Activated CD8-positive, alpha-beta T cell treated with anti-CD3 and anti-CD28 coated beads, Interleukin-2, amount 10 ng/mL, durations not matched to agents 7 days and 5 days (primary cell): ENCODE data around the gene ATP6V1B1. TPM values are rescaled to one million over a fixed set of nuclear protein-coding genes. Genes with fewer than 3 reads are reported as not detected.

Experiments
- ATAC-seq: fragments of 150-1000 bp; cut with Tn5 transposase; one replicate; pipeline ENCODE4 v1.10.0; 2021; ENCODE audit warnings: moderate library complexity
- CTCF ChIA-PET: fragments of 350-600 bp; sonication (Branson Sonifier 250); formaldehyde crosslinking; loops from one replicate; lab custom pipeline; 2021; ENCODE audit warnings: antibody characterized with exemption; lab: Charles Lee
- POLR2A ChIA-PET: fragments of 350-600 bp; sonication (Branson Sonifier 250); formaldehyde crosslinking; loops from one replicate; lab custom pipeline; 2021; ENCODE audit warnings: antibody characterized with exemption; lab: Charles Lee
- DNase-seq: peaks from one replicate; pipeline ENCODE4 v3.0.0-alpha.2; 2020
- H3K27ac Mint-ChIP-seq: one replicate; pipeline ENCODE4 v1.8.0; 2021; ENCODE audit warnings: mild to moderate bottlenecking, mixed read lengths
- H3K27me3 Mint-ChIP-seq: one replicate; pipeline ENCODE4 v1.8.0; 2021; ENCODE audit warnings: low read depth, mixed read lengths
- H3K36me3 Mint-ChIP-seq: one replicate; pipeline ENCODE4 v1.8.0; 2021; ENCODE audit warnings: low read depth, mixed read lengths
- H3K4me1 Mint-ChIP-seq: one replicate; pipeline ENCODE4 v1.8.0; 2021; ENCODE audit warnings: low read depth, mixed read lengths
- H3K4me3 Mint-ChIP-seq: one replicate; pipeline ENCODE4 v1.8.0; 2021; ENCODE audit warnings: mild to moderate bottlenecking, mixed read lengths
- H3K9me3 Mint-ChIP-seq: one replicate; pipeline ENCODE4 v1.8.0; 2022; ENCODE audit warnings: mixed read lengths; ENCODE audit not compliant: insufficient read depth
- total RNA-seq, 2 experiments: library from RNA; stranded (reverse); gene quantifications; one replicate each; pipeline ENCODE4 v1.2.3, GENCODE V29; 2021

The ATP6V1B1 gene
- total RNA-seq, 2 experiments from 2014 or later: not detected

GRCh38 chr2:70958759-70959158 is 23.1 kb downstream of the ATP6V1B1 start:
- Mint-ChIP-seq H3K9me3 (no peaks in the 10 kb centered on the region), H3K36me3 (no peaks in the 10 kb centered on the region), H3K4me1 (peaks cover 24% of the 10 kb centered on the region), H3K27me3 (peaks cover 31% of the 10 kb centered on the region), H3K4me3 (no peak overlapping the region), H3K27ac (peak overlapping the region; percentile 43)
- ATAC-seq (no peak), DNase-seq (peak; percentile 13)
- ChIA-PET POLR2A (no interaction called here), CTCF (interaction anchor here (1.9 kb wide), 1 partner anchor 25 kb away, joined by 4 read pairs; no protein-coding TSS in a partner anchor)

GRCh38 chr2:70959271-70959761 is 23.6 kb downstream of the ATP6V1B1 start:
- H3K4me3 Mint-ChIP-seq: no peak overlapping the region
- CTCF ChIA-PET: interaction anchor here (1.0 to 1.4 kb wide), 2 partner anchors 11 to 13 kb away, joined by 4 to 5 read pairs; no protein-coding TSS in a partner anchor
- no peaks in the 10 kb centered on the region for H3K9me3 Mint-ChIP-seq
- no peaks in the 10 kb centered on the region for H3K36me3 Mint-ChIP-seq
- ATAC-seq (no peak), DNase-seq (peak; percentile 19)
- peaks cover 24% of the 10 kb centered on the region for H3K4me1 Mint-ChIP-seq
- POLR2A ChIA-PET: no interaction called here
- peaks cover 32% of the 10 kb centered on the region for H3K27me3 Mint-ChIP-seq
- H3K27ac Mint-ChIP-seq: no peak overlapping the region

- peaks cover 26% of the 10 kb centered on the region for H3K4me1 Mint-ChIP-seq
- DNase-seq: peak; percentile 26
- no peaks in the 10 kb centered on the region for H3K9me3 Mint-ChIP-seq
- CTCF ChIA-PET: interaction anchor here (0.6 to 1.4 kb wide), 6 partner anchors 12 to 41 kb away, joined by 3 to 5 read pairs (median 4); no protein-coding TSS in a partner anchor
- no peak overlapping the region for H3K27ac Mint-ChIP-seq
- H3K36me3 Mint-ChIP-seq: no peaks in the 10 kb centered on the region
- peaks cover 27% of the 10 kb centered on the region for H3K27me3 Mint-ChIP-seq
- no peak overlapping the region for H3K4me3 Mint-ChIP-seq
- ATAC-seq: no peak
- POLR2A ChIA-PET: no interaction called here
Observed at GRCh38 chr2:70959851-70960832, 24.4 kb downstream of the ATP6V1B1 start.

- ATAC-seq (no peak), DNase-seq (peak; percentile 20)
- peaks cover 21% of the 10 kb centered on the region for H3K27me3 Mint-ChIP-seq
- POLR2A ChIA-PET: interaction anchor here (0.9 kb wide), 1 partner anchor 13 kb away, joined by 4 read pairs; no protein-coding TSS in a partner anchor
- no peaks in the 10 kb centered on the region for H3K36me3 Mint-ChIP-seq
- peaks cover 25% of the 10 kb centered on the region for H3K4me1 Mint-ChIP-seq
- H3K27ac Mint-ChIP-seq: no peak overlapping the region
- H3K9me3 Mint-ChIP-seq: no peaks in the 10 kb centered on the region
- H3K4me3 Mint-ChIP-seq: no peak overlapping the region
- CTCF ChIA-PET: interaction anchor here (0.8 to 2.3 kb wide), 7 partner anchors 12 to 98 kb away, joined by 3 to 6 read pairs (median 4); no protein-coding TSS in a partner anchor
Observed at GRCh38 chr2:70960833-70961647, 25.3 kb downstream of the ATP6V1B1 start.

GRCh38 chr2:70961648-70961994 is 25.9 kb downstream of the ATP6V1B1 start:
- ChIA-PET CTCF (interaction anchor here (0.8 to 2.3 kb wide), 5 partner anchors 12 to 99 kb away, joined by 3 to 6 read pairs (median 4); no protein-coding TSS in a partner anchor), POLR2A (interaction anchor here (0.9 kb wide), 1 partner anchor 13 kb away, joined by 4 read pairs; no protein-coding TSS in a partner anchor)
- Mint-ChIP-seq H3K36me3 (no peaks in the 10 kb centered on the region), H3K9me3 (no peaks in the 10 kb centered on the region), H3K27ac (no peak overlapping the region), H3K4me3 (no peak overlapping the region), H3K27me3 (peaks cover 17% of the 10 kb centered on the region), H3K4me1 (peaks cover 25% of the 10 kb centered on the region)
- DNase-seq (no peak), ATAC-seq (no peak)

GRCh38 chr2:70962211-70962884 is 26.6 kb downstream of the ATP6V1B1 start:
- peak; percentile 20 for DNase-seq
- Mint-ChIP-seq H3K9me3 (no peaks in the 10 kb centered on the region), H3K27ac (no peak overlapping the region), H3K4me1 (peaks cover 23% of the 10 kb centered on the region), H3K27me3 (peaks cover 17% of the 10 kb centered on the region), H3K4me3 (no peak overlapping the region), H3K36me3 (no peaks in the 10 kb centered on the region)
- ChIA-PET POLR2A (no interaction called here), CTCF (interaction anchor here (0.8 to 5.8 kb wide), 5 partner anchors 11 to 23 kb away, joined by 4 to 60 read pairs (median 6); no protein-coding TSS in a partner anchor)
- no peak for ATAC-seq

- no peak overlapping the region for H3K4me3 Mint-ChIP-seq
- peaks cover 23% of the 10 kb centered on the region for H3K27me3 Mint-ChIP-seq
- CTCF ChIA-PET: interaction anchor here (1.3 to 5.8 kb wide), 11 partner anchors 9 to 93 kb away, joined by 3 to 60 read pairs (median 11); partner anchors contain the start of gene ANKRD53
- POLR2A ChIA-PET: no interaction called here
- peak; percentile 17 for DNase-seq
- H3K9me3 Mint-ChIP-seq: no peaks in the 10 kb centered on the region
- H3K27ac Mint-ChIP-seq: no peak overlapping the region
- H3K36me3 Mint-ChIP-seq: no peaks in the 10 kb centered on the region
- H3K4me1 Mint-ChIP-seq: peaks cover 15% of the 10 kb centered on the region
- no peak for ATAC-seq
Observed at GRCh38 chr2:70962885-70963878, 27.5 kb downstream of the ATP6V1B1 start.

GRCh38 chr2:70964133-70964532 is 28.4 kb downstream of the ATP6V1B1 start:
- H3K27ac Mint-ChIP-seq: no peak overlapping the region
- POLR2A ChIA-PET: no interaction called here
- ATAC-seq: no peak
- CTCF ChIA-PET: interaction anchor here (0.8 to 5.8 kb wide), 16 partner anchors 10 to 426 kb away, joined by 3 to 60 read pairs (median 5); partner anchors contain the start of genes ANKRD53 and TEX261
- H3K9me3 Mint-ChIP-seq: no peaks in the 10 kb centered on the region
- H3K36me3 Mint-ChIP-seq: no peaks in the 10 kb centered on the region
- DNase-seq: no peak
- no peak overlapping the region for H3K4me3 Mint-ChIP-seq
- H3K4me1 Mint-ChIP-seq: peaks cover 5% of the 10 kb centered on the region
- H3K27me3 Mint-ChIP-seq: peaks cover 25% of the 10 kb centered on the region

GRCh38 chr2:70964596-70965386 is 29.1 kb downstream of the ATP6V1B1 start:
- peaks cover 25% of the 10 kb centered on the region for H3K27me3 Mint-ChIP-seq
- H3K9me3 Mint-ChIP-seq: no peaks in the 10 kb centered on the region
- DNase-seq (peak; percentile 84), ATAC-seq (peak; percentile 97)
- peaks cover 5% of the 10 kb centered on the region for H3K4me1 Mint-ChIP-seq
- H3K27ac Mint-ChIP-seq: peak overlapping the region; percentile 50
- CTCF ChIA-PET: interaction anchor here (0.8 to 5.8 kb wide), 23 partner anchors 9 to 427 kb away, joined by 3 to 60 read pairs (median 4); partner anchors contain the start of genes ANKRD53 and TEX261
- no peaks in the 10 kb centered on the region for H3K36me3 Mint-ChIP-seq
- POLR2A ChIA-PET: no interaction called here
- peak overlapping the region; percentile 82 for H3K4me3 Mint-ChIP-seq
